ENCODE measurements around the gene KRT74.

Gene KRT74

GRCh38 chr12:52590021-52590420 lies 16.4 kb upstream of the KRT74 start:
- Histone ChIP-seq H3K9ac (no peak overlapping the region), H3K4me3 (ENCODE audit: low read depth, low read length) (no peak overlapping the region), H2AFZ (no peak overlapping the region), H3K27me3 (ENCODE audit: control insufficient read depth, insufficient read depth, low read length) (no peaks in the 10 kb centered on the region), H3K27ac (no peak overlapping the region), H3K36me3 (ENCODE audit: control insufficient read depth, insufficient read depth, low read length) (no peaks in the 10 kb centered on the region), H3K9me3 (ENCODE audit: control insufficient read depth, low read length) (no peaks in the 10 kb centered on the region), H3K4me2 (ENCODE audit: low read length) (no peak overlapping the region), H3K79me2 (no peaks in the 10 kb centered on the region), H3K4me1 (no peaks in the 10 kb centered on the region)
- TF ChIP-seq CTCF (IDR thresholded peaks at IDR 0.05), result no peak

DNA sequence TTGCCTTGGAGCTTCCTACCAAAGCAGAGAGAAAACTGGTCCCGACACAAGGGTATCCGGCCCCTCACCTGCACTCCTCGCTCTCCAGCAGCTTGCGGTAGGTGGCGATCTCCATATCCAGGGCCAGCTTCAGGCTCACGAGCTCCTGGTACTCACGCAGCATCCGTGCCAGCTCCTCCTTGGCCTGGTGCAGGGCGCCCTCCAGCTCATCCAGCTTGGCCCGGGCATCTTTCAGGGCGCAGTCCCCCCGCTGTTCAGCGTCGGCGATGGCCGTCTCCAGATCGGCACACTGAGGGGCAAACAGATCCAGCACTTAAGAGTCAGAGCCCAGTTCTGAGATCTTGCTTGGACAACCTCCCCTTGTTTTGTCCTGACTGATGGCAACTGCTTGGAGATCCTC lies 13.9 kb upstream of the KRT74 start:
- Histone ChIP-seq H3K9ac (no peak overlapping the region), H3K27me3 (ENCODE audit: control insufficient read depth, insufficient read depth, low read length) (no peaks in the 10 kb centered on the region), H3K4me3 (ENCODE audit: low read depth, low read length) (no peak overlapping the region)

GRCh38 chr12:52585946-52586345 lies 12.3 kb upstream of the KRT74 start:
- H3K4me3 ChIP-seq (ENCODE audit: low read depth, low read length), result no peak overlapping the region
- H3K36me3 ChIP-seq (ENCODE audit: control insufficient read depth, insufficient read depth, low read length), result no peaks in the 10 kb centered on the region
- H3K4me2 ChIP-seq (ENCODE audit: low read length), result no peak overlapping the region
- H2AFZ ChIP-seq, result no peak overlapping the region
- TF ChIP-seq CTCF (IDR thresholded peaks at IDR 0.05), result no peak
- no peak overlapping the region for H3K9ac ChIP-seq
- no peaks in the 10 kb centered on the region for H3K79me2 ChIP-seq
- H3K27me3 ChIP-seq (ENCODE audit: control insufficient read depth, insufficient read depth, low read length), result no peaks in the 10 kb centered on the region
- H3K27ac ChIP-seq, result no peak overlapping the region
- no peaks in the 10 kb centered on the region for H3K9me3 ChIP-seq (ENCODE audit: control insufficient read depth, low read length)
- H3K4me1 ChIP-seq, result no peaks in the 10 kb centered on the region

More for the DNA sequence above, 13.9 kb upstream of the KRT74 start:
- Histone ChIP-seq H3K27ac (no peak overlapping the region), H3K79me2 (no peaks in the 10 kb centered on the region), H3K36me3 (ENCODE audit: control insufficient read depth, insufficient read depth, low read length) (no peaks in the 10 kb centered on the region), H3K9me3 (ENCODE audit: control insufficient read depth, low read length) (no peaks in the 10 kb centered on the region), H3K4me2 (ENCODE audit: low read length) (no peak overlapping the region), H2AFZ (no peak overlapping the region), H3K4me1 (no peaks in the 10 kb centered on the region)
- TF ChIP-seq CTCF (IDR thresholded peaks at IDR 0.05), result no peak

GRCh38 chr12:52585066-52585465 lies 11.4 kb upstream of the KRT74 start:
- no peaks in the 10 kb centered on the region for H3K9me3 ChIP-seq (ENCODE audit: control insufficient read depth, low read length)
- H3K4me3 ChIP-seq (ENCODE audit: low read depth, low read length), result no peak overlapping the region
- no peak overlapping the region for H3K4me2 ChIP-seq (ENCODE audit: low read length)
- TF ChIP-seq CTCF (IDR thresholded peaks at IDR 0.05), result no peak
- no peak overlapping the region for H2AFZ ChIP-seq
- H3K9ac ChIP-seq, result no peak overlapping the region
- no peaks in the 10 kb centered on the region for H3K36me3 ChIP-seq (ENCODE audit: control insufficient read depth, insufficient read depth, low read length)
- no peaks in the 10 kb centered on the region for H3K79me2 ChIP-seq
- no peaks in the 10 kb centered on the region for H3K4me1 ChIP-seq
- H3K27me3 ChIP-seq (ENCODE audit: control insufficient read depth, insufficient read depth, low read length), result no peaks in the 10 kb centered on the region
- no peak overlapping the region for H3K27ac ChIP-seq

GRCh38 chr12:52584156-52584682 lies 10.6 kb upstream of the KRT74 start:
- Histone ChIP-seq H3K4me2 (ENCODE audit: low read length) (no peak overlapping the region), H3K36me3 (ENCODE audit: control insufficient read depth, insufficient read depth, low read length) (no peaks in the 10 kb centered on the region), H3K27ac (no peak overlapping the region), H3K4me1 (no peaks in the 10 kb centered on the region), H2AFZ (no peak overlapping the region), H3K4me3 (ENCODE audit: low read depth, low read length) (no peak overlapping the region), H3K27me3 (ENCODE audit: control insufficient read depth, insufficient read depth, low read length) (no peaks in the 10 kb centered on the region), H3K9me3 (ENCODE audit: control insufficient read depth, low read length) (no peaks in the 10 kb centered on the region), H3K79me2 (no peaks in the 10 kb centered on the region), H3K9ac (no peak overlapping the region)
- TF ChIP-seq CTCF (IDR thresholded peaks at IDR 0.05), result no peak

Data from parathyroid adenoma (tissue), 2 donors.